PC-3 (cell line): Measurements from ENCODE around the gene KCNQ1OT1. TPM values are rescaled to one million over a fixed set of nuclear protein-coding genes. Genes with fewer than 3 reads are reported as not detected.

Experiments used
- ATAC-seq: fragments of 200-7000 bp; cut with Tn5 transposase; 2 replicates; pipeline ENCODE4 v1.9.1; 2020; ENCODE audit warnings: mild to moderate bottlenecking, moderate library complexity
- BruUV-seq: library from RNA; stranded (reverse); fragments of 400-500 nt; replicated peaks from 2 replicates; lab custom pipeline; 2021; lab: Mats Ljungman, UMichigan
- CTCF ChIA-PET: fragments of 300-600 bp; sonication (Branson Sonifier 250); formaldehyde crosslinking; loops from one replicate; lab custom pipeline; 2022; ENCODE audit warnings: antibody characterized with exemption; lab: Charles Lee
- POLR2A ChIA-PET: fragments of 300-600 bp; sonication (Branson Sonifier 250); formaldehyde crosslinking; loops from one replicate; lab custom pipeline; 2022; ENCODE audit warnings: antibody characterized with exemption; ENCODE audit not compliant: unreplicated experiment; lab: Charles Lee
- DNase-seq: peaks from one replicate; pipeline ENCODE4 v3.0.0-alpha.2; 2015
- H2AFZ ChIP-seq: fragments of 300-600 bp; sonication (generic); 2 replicates; pipeline ENCODE4 v1.6.0; 2016; ENCODE audit warnings: antibody characterized with exemption, low read length
- H3F3A ChIP-seq: fragments of 300-600 bp; sonication (generic); one replicate; pipeline ENCODE4 v1.6.0; 2017; ENCODE audit warnings: antibody characterized with exemption, low read length, control low read depth, mild to moderate bottlenecking; ENCODE audit not compliant: unreplicated experiment
- H3K27ac ChIP-seq: fragments of 300-600 bp; sonication (generic); 2 replicates; pipeline ENCODE4 v1.5.1; 2016; ENCODE audit warnings: mild to moderate bottlenecking, low read length
- H3K27me3 ChIP-seq: fragments of 300-600 bp; sonication (generic); 2 replicates; pipeline ENCODE4 v1.6.1; 2016; ENCODE audit warnings: low read length, mixed read lengths
- H3K36me3 ChIP-seq: fragments of 300-600 bp; sonication (generic); 2 replicates; pipeline ENCODE4 v1.6.1; 2016; ENCODE audit warnings: low read depth, mixed run types, low read length, mixed read lengths
- H3K4me1 ChIP-seq: fragments of 300-600 bp; sonication (generic); 2 replicates; pipeline ENCODE4 v1.5.1; 2016; ENCODE audit warnings: low read length; ENCODE audit not compliant: insufficient read depth
- H3K4me2 ChIP-seq: fragments of 300-600 bp; sonication (generic); 2 replicates; pipeline ENCODE4 v1.6.0; 2016; ENCODE audit warnings: low read length
- H3K4me3 ChIP-seq: fragments of 300-600 bp; sonication (generic); 2 replicates; pipeline ENCODE4 v1.5.1; 2016; ENCODE audit warnings: mild to moderate bottlenecking, low read length, mixed read lengths
- H3K79me2 ChIP-seq: fragments of 300-600 bp; sonication (generic); 2 replicates; pipeline ENCODE4 v1.6.1; 2017; ENCODE audit warnings: low read length, mixed read lengths
- H3K9ac ChIP-seq: fragments of 300-600 bp; sonication (generic); 2 replicates; pipeline ENCODE4 v1.6.0; 2016; ENCODE audit warnings: mild to moderate bottlenecking, low read length
- H3K9me2 ChIP-seq: fragments of 300-600 bp; sonication (generic); replicated peaks from 2 replicates; pipeline ENCODE4 v1.6.1; 2016; ENCODE audit warnings: mixed run types, low read length, mixed read lengths
- H3K9me3 ChIP-seq: fragments of 300-600 bp; sonication (generic); 2 replicates; pipeline ENCODE4 v1.6.1; 2016; ENCODE audit warnings: low read length, mixed read lengths
- H4K20me1 ChIP-seq: fragments of 300-600 bp; sonication (generic); 2 replicates; pipeline ENCODE4 v1.6.1; 2016; ENCODE audit warnings: low read length, mixed read lengths
- CTCF ChIP-seq: fragments of 300-600 bp; sonication (generic); conservative IDR thresholded peaks from 2 replicates; pipeline ENCODE4 v1.5.1; 2017; ENCODE audit warnings: antibody characterized with exemption, low read depth, mild to moderate bottlenecking, low read length
- EZH2 ChIP-seq: fragments of 300-600 bp; sonication (generic); IDR thresholded peaks from one replicate; pipeline ENCODE4 v1.6.1; 2017; ENCODE audit warnings: antibody characterized with exemption, mild to moderate bottlenecking, low read length; ENCODE audit not compliant: unreplicated experiment
- EZH2phosphoT487 ChIP-seq: fragments of 300-600 bp; sonication (generic); IDR thresholded peaks from 2 replicates; pipeline ENCODE4 v1.6.1; 2018; ENCODE audit warnings: mild to moderate bottlenecking, antibody characterized with exemption, low read length, borderline replicate concordance
- intact Hi-C: fragments of 100-400 bp; cut with micrococcal nuclease; formaldehyde crosslinking; loops from 2 replicates; pipeline ENCODE4 v1.9.0; 2023
- total RNA-seq: library from RNA; depleted of rRNA; stranded (reverse); fragments of >200 nt; gene quantifications from 2 replicates; pipeline ENCODE4 v1.2.3, GENCODE V29; 2014

Gene KCNQ1OT1
- total RNA-seq, 1 experiment from 2014 or later, result 1.5 TPM

- ATAC-seq (no peak), DNase-seq (no peak)
- TF ChIP-seq EZH2phosphoT487, result no peak
- TF ChIP-seq EZH2, result no peak
- no peak for TF ChIP-seq CTCF
- H3F3A ChIP-seq, result no peaks in the 10 kb centered on the region
- no TSS peak for BruUV-seq
- no peaks in the 10 kb centered on the region for H3K9me2 ChIP-seq
- no peaks in the 10 kb centered on the region for H3K36me3 ChIP-seq
- H3K27me3 ChIP-seq, result no peaks in the 10 kb centered on the region
- no peak overlapping the region for H3K4me2 ChIP-seq
- no peak overlapping the region for H2AFZ ChIP-seq
- intact Hi-C loops, result no loop called here
- H3K4me3 ChIP-seq, result no peak overlapping the region
- no peaks in the 10 kb centered on the region for H3K9me3 ChIP-seq
- no peaks in the 10 kb centered on the region for H3K4me1 ChIP-seq
- H3K27ac ChIP-seq, result no peak overlapping the region
- ChIA-PET CTCF (no interaction called here), POLR2A (no interaction called here)
- no peaks in the 10 kb centered on the region for H4K20me1 ChIP-seq
- no peaks in the 10 kb centered on the region for H3K79me2 ChIP-seq
- H3K9ac ChIP-seq, result no peak overlapping the region
Observed at GRCh38 chr11:2581151-2581930, 118.5 kb downstream of the KCNQ1OT1 start.

GRCh38 chr11:2580571-2581001 lies 119.2 kb downstream of the KCNQ1OT1 start:
- ATAC-seq, result no peak
- Histone ChIP-seq H3K9me2 (no peaks in the 10 kb centered on the region), H3F3A (no peaks in the 10 kb centered on the region), H3K4me3 (no peak overlapping the region), H4K20me1 (no peaks in the 10 kb centered on the region), H3K36me3 (no peaks in the 10 kb centered on the region), H3K27ac (no peak overlapping the region), H3K79me2 (no peaks in the 10 kb centered on the region), H3K4me2 (no peak overlapping the region), H3K9me3 (no peaks in the 10 kb centered on the region), H3K27me3 (no peaks in the 10 kb centered on the region), H2AFZ (no peak overlapping the region), H3K4me1 (no peaks in the 10 kb centered on the region), H3K9ac (no peak overlapping the region)
- intact Hi-C loops, result no loop called here
- no TSS peak for BruUV-seq
- ChIA-PET POLR2A (no interaction called here), CTCF (no interaction called here)
- no peak for TF ChIP-seq CTCF
- no peak for TF ChIP-seq EZH2phosphoT487
- TF ChIP-seq EZH2, result no peak
- DNase-seq, result no peak

GRCh38 chr11:2580061-2580421 lies 119.8 kb downstream of the KCNQ1OT1 start:
- ChIA-PET CTCF (no interaction called here), POLR2A (no interaction called here)
- DNase-seq, result no peak
- H3K27ac ChIP-seq, result no peak overlapping the region
- H3K36me3 ChIP-seq, result no peaks in the 10 kb centered on the region
- no peaks in the 10 kb centered on the region for H3K79me2 ChIP-seq
- intact Hi-C loops, result no loop called here
- no peak overlapping the region for H2AFZ ChIP-seq
- no peaks in the 10 kb centered on the region for H3K9me2 ChIP-seq
- no peak for TF ChIP-seq EZH2phosphoT487
- no peak for TF ChIP-seq EZH2
- no peak for TF ChIP-seq CTCF
- ATAC-seq, result no peak
- H4K20me1 ChIP-seq, result no peaks in the 10 kb centered on the region
- no peak overlapping the region for H3K4me3 ChIP-seq
- H3F3A ChIP-seq, result no peaks in the 10 kb centered on the region
- no peaks in the 10 kb centered on the region for H3K4me1 ChIP-seq
- H3K4me2 ChIP-seq, result no peak overlapping the region
- no peaks in the 10 kb centered on the region for H3K27me3 ChIP-seq
- no peaks in the 10 kb centered on the region for H3K9me3 ChIP-seq
- BruUV-seq, result no TSS peak
- no peak overlapping the region for H3K9ac ChIP-seq
